BJ (cell line): ENCODE results near the gene OGFOD3. TPM values are rescaled to one million over a fixed set of nuclear protein-coding genes. Genes with fewer than 3 reads are reported as not detected.

ENCODE experiments used
- CTCF ChIA-PET: fragments of 350-600 bp; formaldehyde crosslinking; extraction: SDS; loops from one replicate; lab custom pipeline; 2021; ENCODE audit warnings: antibody characterized with exemption, inconsistent platforms; lab: Yijun Ruan, JAX
- POLR2A ChIA-PET: fragments of 300-600 bp; sonication (Branson Sonifier 250); formaldehyde crosslinking; extraction: SDS; loops from one replicate; lab custom pipeline; 2021; ENCODE audit warnings: antibody characterized with exemption; lab: Charles Lee
- DNase-seq: peaks from one replicate; pipeline ENCODE4 v3.0.0-alpha.2; 2011; ENCODE audit warnings: low read depth
- H3K27me3 ChIP-seq: 2 replicates; pipeline ENCODE4 v1.6.0; 2011; ENCODE audit warnings: low read length; ENCODE audit not compliant: control insufficient read depth, insufficient read depth
- H3K36me3 ChIP-seq: 2 replicates; pipeline ENCODE4 v1.5.1; 2011; ENCODE audit warnings: low read length; ENCODE audit not compliant: control insufficient read depth, insufficient read depth
- H3K4me3 ChIP-seq: 2 replicates; pipeline ENCODE4 v1.5.1; 2011; ENCODE audit warnings: low read depth, mild to moderate bottlenecking, control low read depth, low read length
- polyA plus RNA-seq: library from polyadenylated mRNA; depleted of rRNA; stranded (reverse); fragments of >200 nt; gene quantifications from 2 replicates; pipeline ENCODE4 v1.2.3, GENCODE V29; 2011
- TF ChIP-seq, protein P1 (sequence below): IDR thresholded peaks from 2 replicates; pipeline ENCODE4 v1.5.1; 2011; ENCODE audit warnings: low read depth, mild to moderate bottlenecking, control low read depth, inconsistent platforms, low read length, moderate library complexity; ENCODE audit not compliant: insufficient read depth

The OGFOD3 gene
- polyA plus RNA-seq, 1 experiment = 37.9 TPM

DNA sequence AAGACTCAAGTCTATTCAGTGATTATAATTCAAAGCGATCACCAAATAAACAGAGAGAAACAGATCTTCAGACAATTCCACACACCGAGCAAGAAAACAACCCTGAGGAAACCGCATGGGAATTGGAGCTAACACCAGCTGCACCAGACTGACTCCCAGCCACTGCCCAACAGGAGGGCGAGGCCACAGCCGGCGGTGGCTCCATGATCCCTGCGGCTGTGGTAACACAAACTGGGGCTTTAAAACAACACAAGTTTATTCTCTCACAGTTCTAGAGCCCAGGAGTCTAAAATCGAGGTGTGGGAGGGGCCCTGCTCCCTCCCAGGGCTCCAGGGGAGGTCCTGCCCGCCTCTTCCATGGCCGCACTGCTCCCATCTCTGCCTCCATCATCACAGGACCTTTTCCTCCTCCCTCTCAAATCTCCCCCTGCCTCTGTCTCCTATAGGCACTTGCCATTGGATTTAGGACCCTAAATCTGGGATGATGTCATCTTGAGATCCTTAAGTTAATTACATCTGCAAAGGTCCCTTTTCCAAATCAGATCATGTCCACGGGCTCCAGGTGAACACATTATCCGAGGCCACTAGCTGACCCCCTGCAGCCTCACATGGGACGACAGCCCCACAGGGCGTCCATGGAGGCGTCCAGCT is 10.0 kb downstream of the OGFOD3 start:
- TF ChIP-seq, protein P1, sequence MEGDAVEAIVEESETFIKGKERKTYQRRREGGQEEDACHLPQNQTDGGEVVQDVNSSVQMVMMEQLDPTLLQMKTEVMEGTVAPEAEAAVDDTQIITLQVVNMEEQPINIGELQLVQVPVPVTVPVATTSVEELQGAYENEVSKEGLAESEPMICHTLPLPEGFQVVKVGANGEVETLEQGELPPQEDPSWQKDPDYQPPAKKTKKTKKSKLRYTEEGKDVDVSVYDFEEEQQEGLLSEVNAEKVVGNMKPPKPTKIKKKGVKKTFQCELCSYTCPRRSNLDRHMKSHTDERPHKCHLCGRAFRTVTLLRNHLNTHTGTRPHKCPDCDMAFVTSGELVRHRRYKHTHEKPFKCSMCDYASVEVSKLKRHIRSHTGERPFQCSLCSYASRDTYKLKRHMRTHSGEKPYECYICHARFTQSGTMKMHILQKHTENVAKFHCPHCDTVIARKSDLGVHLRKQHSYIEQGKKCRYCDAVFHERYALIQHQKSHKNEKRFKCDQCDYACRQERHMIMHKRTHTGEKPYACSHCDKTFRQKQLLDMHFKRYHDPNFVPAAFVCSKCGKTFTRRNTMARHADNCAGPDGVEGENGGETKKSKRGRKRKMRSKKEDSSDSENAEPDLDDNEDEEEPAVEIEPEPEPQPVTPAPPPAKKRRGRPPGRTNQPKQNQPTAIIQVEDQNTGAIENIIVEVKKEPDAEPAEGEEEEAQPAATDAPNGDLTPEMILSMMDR = no peak
- H3K27me3 ChIP-seq = no peaks in the 10 kb centered on the region
- H3K4me3 ChIP-seq = no peak overlapping the region
- POLR2A ChIA-PET = no interaction called here
- CTCF ChIA-PET = no interaction called here
- H3K36me3 ChIP-seq = peaks cover 4% of the 10 kb centered on the region
- no peak for DNase-seq

DNA sequence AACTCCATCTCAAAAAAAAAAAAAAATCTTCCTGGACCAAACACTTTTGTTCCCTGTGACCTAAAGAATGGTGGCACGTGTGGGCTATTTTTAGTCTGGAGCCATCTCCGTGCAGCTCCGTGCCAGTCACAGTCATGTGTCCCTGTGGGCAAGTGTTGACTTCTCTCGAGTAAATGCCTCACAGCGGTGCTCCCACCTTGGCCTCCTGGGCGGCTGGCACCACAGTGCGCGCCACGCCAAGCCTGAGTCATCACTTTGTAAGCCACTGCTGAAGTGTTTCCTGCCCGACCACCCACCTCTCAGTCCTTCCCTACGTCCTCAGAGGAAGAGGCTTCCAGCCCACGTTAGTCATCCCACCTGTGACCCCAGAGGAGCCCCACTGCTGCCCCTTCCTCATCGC is 11.1 kb downstream of the OGFOD3 start:
- TF ChIP-seq, protein P1 = no peak
- no peak for DNase-seq
- ChIA-PET CTCF (interaction anchor here (0.8 kb wide), 1 partner anchor 431 kb away, joined by 3 read pairs; no protein-coding TSS in a partner anchor), POLR2A (no interaction called here)
- Histone ChIP-seq H3K27me3 (no peaks in the 10 kb centered on the region), H3K36me3 (peaks cover 5% of the 10 kb centered on the region), H3K4me3 (no peak overlapping the region)

DNA sequence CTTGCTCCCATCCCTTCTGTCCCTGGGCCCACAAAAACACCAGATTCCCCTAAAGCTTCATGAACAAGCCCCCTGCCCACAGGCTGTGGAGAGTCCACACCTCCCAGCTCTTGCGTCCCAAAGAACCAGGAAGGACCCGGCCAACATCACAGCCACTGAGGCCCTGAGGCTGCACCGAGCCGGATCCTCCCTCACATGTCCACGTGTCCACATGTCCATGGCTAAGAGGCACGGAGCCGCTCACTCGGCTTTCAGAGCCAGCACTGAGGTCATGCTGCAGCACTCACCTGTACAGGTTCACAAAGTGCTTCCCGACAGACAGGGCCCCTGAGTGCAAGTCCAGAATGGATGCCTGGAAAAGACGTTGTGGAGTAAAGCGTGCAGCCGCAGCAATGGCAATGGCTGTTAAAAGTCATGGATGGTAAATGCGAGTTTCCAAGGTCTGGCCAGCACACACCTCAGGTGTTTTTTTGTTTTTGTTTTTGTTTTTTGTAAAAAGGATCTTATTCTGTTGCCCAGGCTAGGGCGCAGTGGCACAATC is 12.2 kb downstream of the OGFOD3 start:
- DNase-seq = no peak
- TF ChIP-seq, protein P1 = no peak
- no peak overlapping the region for H3K4me3 ChIP-seq
- ChIA-PET CTCF (interaction anchor here (2.0 kb wide), 1 partner anchor 8 kb away, joined by 6 read pairs; no protein-coding TSS in a partner anchor), POLR2A (no interaction called here)
- H3K27me3 ChIP-seq = no peaks in the 10 kb centered on the region
- peaks cover 4% of the 10 kb centered on the region for H3K36me3 ChIP-seq

DNA sequence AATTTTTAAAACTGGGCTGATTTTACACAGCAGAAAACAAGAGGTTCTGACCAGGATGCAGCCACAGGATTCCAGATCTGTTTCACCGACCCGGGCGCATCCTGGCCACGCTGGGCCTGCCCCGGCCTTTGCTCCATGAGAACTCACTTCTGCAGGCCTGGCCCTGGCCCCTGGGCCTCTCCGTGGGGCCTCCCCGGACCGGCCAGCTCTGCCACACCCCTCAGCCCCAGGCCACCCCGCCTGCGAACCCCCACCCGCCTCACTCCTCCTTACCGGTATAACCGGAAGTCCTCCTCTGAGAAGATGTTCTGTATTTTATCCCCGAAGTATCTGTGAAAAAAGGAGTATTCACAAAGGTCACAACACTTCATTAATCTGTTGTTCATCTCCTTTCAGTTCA is 13.3 kb downstream of the OGFOD3 start:
- Histone ChIP-seq H3K4me3 (no peak overlapping the region), H3K36me3 (peaks cover 4% of the 10 kb centered on the region), H3K27me3 (no peaks in the 10 kb centered on the region)
- ChIA-PET CTCF (interaction anchor here (2.0 kb wide), 1 partner anchor 9 kb away, joined by 6 read pairs; no protein-coding TSS in a partner anchor), POLR2A (no interaction called here)
- TF ChIP-seq, protein P1 = no peak
- DNase-seq = no peak
